ENCODE data around the gene PLXNA2.

PLXNA2 gene

DNA sequence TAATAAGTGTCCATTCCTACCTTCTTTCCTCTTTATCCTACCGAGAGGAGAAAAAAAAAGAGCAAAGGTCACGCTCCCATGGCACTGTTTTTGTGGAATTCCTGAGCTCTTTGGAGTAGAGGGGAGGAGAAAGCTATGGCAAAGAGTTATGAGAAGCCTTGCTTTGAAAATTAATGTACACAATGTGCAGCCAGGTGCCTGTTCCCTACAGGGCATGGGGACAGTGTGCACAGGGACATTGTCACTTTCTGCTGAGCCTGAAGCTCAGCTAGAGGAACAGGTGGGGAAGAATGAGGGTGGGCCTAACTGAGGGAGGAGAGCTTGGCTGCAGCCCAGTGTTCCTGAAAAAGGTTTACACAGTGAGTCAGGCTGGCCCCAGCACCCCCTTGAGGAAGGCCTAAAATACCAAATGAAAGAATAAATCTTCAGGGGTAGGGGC, 66.1 kb downstream of the PLXNA2 start:
- no peak for DNase-seq (ENCODE audit: low spot score)

DNA sequence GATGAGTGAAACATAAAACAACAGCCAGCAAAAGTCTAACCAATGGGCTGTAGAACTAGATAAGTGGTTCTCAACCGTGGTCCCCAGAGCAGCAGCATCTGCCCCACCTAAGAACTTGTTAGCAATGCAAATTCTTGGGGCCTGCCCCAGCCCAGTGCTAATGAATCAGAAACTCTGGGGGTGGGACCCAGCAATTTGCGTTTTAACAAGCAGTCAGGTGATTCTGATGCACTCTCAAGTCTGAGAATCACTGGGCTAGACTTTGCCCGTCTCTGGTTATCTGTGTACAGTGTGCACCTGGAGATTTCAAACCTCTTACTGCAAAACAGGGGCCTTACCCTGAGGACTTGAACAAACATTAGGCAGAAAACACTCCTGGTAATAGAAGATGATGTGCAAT, 66.5 kb downstream of the PLXNA2 start:
- DNase-seq (ENCODE audit: low spot score) = no peak

DNA sequence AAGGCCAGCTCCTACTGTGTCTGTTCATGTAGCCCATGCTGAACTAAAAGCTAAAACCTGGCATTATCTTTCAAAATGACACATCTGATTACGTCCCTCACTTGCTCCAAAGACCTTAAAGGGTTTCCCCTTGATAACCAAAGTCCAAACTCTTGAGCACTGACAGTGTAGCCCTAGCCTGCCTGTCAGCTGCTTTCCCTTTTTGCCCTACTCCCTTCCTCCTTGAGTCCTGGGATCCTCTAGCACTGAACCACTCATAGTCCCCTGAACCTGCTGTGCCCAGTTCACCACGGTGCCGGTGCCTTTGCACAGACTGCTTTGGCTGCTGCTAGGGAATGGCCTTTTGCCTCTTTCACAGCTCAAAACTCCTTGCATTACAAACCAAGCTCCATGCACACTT, 67.5 kb downstream of the PLXNA2 start:
- DNase-seq (ENCODE audit: low spot score) = no peak

DNA sequence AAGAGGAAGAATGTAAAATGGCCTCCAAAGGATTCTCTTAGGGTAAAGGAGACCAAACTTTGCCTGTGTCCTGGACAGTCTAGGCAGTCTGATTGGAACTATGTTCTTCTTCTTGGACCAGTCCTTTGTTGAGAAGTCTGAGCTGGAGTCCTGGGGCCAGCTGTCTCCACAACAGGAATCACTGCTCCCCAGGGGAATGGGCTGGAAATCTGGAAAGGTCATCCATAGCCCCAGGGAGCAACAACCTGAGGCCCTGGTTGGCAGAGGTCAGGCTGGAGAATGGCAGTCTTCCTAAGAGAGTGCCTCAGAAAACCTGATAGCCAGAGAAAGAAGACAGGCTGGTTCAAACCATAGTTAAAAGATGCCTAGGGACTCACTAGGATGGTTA, 68.7 kb downstream of the PLXNA2 start:
- DNase-seq (ENCODE audit: low spot score) = no peak

DNA sequence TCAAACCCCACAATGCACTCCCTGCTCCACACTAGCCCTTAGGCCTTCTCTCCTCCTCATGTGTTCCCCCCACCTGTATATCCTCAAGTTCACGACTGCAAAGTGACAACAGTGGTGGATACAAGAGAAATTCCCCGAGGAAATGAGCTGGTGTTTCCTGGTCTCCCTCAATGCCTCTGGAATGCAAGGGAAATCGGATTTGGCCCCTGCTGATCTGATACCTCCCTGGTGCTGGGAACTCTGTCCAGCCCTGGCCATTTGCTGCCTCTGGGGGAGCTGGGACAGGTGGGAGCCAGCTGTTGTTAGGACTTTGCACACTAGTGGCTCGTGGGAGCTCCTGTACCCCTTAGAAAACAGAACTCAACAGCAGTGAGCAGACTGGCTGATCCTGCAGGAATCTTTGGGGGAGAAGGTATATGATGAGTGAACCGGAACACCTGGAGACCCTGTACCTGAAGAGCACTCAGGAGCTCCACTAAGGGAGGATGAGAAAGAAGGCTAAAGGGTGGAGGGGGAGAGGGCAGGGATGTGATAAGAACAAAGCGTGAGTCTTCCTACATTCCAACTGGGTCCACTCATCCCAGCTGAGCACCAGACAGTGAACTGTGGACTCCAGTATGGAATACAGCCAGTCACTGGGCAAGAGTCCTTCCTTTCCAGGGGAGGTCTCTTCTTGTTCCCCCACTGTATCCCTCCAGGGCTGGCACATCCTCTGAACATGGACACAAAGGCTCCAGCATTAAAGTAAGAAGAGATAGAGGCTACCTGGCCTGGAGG, 69.3 kb downstream of the PLXNA2 start:
- DNase-seq (ENCODE audit: low spot score) = peak; percentile 28

DNA sequence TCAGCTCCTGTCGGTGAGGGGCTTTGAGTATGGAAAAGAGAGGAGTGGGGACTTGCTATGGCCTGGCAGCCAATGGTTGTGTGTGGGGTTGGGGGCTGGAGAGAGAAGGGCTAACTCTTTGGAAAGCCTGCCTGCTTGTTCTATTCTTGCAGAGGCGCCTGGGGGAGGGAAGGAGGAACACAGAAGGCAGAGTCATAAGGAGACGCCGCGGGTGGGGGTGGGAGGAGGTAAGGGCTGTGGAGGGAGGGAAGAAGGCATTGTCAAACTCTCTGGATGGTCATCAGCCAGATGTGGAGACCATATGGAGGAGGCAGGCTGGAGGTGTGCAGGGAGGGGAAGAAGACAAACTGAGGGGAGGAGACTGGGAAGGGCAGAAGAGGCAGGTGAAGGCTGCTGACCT, 70.0 kb downstream of the PLXNA2 start:
- DNase-seq (ENCODE audit: low spot score) = no peak

DNA sequence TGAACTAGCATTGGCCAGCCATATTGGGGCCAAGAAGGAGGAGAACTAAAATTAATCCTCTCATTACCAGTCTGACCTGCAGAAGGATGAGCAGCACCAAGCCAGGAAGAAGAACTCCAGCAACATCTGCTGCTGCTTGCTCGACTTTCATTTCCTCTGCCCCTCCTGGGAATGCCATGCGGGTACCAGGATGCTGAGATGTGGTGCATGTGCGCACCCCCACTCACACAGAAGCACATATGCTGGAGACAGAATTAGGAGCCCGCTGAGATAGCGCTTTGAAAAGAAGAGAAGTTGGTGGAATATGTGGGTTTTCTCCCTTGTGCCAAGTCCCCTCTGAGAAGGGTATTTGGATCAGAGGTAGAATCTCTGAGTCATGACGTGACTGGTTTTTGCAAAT, 70.4 kb downstream of the PLXNA2 start:
- no peak for DNase-seq (ENCODE audit: low spot score)

DNA sequence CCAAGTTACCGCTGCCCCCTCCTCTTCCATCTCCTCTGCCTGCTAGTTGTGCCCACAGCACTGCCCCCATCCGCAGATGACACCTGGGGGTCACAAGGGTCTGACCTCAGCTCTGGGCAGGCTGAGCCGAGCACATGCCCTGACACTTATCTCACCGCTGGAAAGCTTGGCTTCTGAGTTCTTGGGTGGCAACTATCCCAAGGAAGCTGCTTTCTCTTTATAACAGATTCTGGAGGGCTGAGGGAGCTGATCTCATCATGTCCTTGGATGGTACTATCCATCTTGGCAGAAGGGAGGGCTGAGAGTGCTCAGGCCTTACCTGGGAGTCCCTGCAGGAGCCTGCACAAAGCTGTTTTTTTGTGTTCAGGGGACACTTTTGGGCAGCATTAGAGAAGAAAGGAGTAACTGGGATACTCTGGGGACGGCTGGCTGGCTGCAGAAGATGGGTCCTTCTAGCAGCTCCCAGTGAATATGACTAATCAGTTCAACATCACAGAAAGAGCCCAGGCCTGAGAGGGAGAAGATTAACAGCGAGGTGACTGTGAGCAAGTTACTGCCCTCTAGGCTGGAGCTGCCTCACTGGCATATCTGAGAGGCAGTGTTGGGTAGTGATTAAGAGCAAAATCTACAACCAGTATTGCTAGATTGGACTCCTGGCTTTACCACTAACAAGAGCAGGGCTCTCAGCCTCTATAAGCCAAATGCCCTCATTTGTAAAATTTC, 71.6 kb downstream of the PLXNA2 start:
- DNase-seq (ENCODE audit: low spot score) = no peak

DNA sequence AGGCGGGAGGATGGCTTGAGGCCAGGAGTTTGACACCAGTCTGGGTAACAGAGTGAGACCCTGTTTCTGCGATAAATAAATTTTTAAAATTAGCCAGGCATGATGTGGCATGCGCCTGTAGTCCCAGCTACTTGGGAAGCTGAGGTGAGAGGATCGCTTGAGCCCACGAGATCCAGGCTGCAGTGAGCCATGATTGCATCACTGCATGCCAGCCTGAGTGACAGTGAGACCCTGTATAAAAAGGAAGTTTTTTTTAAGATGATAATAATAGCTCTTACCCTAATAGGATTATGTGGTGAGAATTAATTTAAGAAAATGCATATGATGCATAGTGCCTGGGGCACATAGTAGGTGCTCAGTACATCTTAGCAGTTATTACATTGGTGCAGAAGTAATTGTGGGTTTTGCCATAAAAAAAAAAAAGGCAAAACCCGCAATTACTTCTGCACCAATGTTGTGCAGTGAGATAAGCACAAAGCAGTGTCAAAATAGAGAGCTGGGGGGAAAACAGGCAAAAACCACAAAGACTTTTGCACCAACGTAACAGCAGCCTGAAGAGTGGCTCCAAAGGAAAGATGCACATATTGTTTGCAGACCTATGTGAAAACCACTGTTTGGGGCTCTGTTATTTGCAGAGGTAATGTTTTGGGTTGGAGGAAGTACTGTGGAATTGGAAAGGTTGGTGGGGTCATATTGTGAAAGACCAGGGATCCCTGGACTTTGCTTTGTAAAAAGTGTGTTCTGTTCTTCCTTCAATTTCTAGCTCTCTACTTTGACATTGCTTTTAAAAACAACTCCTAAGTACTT, 72.4 kb downstream of the PLXNA2 start:
- DNase-seq (ENCODE audit: low spot score) = no peak

DNA sequence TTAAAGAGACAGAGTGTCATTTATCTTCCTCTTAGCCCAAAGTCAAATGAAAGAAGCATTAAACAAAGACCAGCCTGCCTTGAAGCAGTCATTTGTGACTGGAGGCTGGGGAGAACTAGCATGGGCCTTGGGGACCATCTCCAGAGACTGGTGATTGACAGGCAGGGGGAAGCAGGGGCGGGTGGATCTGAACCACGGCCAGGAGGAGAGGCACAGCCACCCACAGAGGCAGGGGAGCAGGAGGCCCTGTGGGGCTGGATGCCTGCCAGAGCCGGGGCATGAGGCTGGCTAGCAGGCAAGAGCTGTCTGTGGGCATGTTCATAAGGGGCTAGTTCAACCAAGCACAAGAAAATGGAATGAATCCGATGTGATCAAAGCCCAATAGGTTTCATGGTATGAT, 73.9 kb downstream of the PLXNA2 start:
- no peak for DNase-seq (ENCODE audit: low spot score)

DNA sequence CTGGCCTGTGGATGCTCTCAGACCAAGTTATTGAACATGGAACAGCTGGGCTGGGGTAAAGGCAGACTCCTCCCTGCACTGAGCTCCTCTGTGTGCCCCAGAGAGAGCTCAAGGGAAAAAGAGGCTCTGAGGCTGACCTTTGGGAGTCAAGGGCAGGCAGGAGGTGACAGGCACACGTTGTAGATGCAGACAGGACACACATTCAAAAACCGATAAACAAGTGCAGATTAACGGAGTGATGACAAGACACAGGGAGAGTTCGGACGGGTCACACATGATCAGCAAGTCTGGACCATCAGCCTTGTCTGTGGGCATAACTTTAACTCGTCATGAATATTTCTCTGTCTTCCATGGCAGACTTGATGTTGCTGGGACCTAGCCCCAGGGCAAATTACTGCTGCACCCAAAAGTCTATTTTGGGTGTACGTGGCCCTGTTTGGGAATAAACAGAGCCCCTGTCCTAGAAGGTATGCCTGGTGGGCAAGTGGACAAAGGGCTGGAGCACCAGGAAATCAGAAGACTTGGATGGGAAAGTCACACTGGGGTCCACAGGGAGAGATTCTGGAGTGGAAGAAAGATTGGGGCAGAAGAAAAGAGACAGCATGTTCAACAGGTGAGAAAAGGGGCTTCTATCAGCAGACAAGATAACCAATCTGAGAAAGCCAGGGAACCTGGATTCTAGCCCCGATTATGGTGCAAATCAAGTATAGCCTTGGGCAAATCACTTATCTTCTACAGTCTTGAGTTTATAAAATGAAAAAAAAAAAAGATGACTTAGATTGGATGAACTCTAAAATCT, 74.9 kb downstream of the PLXNA2 start:
- DNase-seq (ENCODE audit: low spot score) = no peak

DNA sequence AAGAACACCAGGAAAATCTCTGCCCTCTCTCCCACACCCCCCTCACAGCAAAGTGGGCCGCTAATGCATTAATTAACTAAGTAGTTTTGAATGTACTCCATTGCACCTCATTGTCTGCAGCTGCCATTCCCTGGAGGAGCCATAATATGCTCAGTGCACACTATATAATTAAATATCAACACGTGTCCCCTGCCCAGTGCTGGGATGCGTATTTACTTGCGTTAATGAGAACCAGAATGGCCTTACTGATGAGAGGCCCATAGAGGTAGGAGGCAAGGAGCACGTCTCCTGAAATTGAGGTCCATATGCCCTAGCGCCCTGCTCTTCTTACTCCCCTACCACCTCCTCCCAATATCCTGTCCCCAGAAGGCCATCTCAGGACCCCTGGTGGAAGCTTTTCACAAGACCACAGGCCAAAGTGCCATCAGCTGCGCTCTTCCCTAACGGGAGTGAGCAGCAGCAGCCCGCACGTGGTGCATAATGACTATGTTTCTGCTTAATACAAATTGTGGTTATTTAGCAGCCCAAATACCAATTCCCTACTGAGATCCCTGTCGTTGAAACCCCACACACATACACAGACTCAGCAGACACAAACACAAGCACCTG, 76.8 kb downstream of the PLXNA2 start:
- DNase-seq (ENCODE audit: low spot score) = no peak

DNA sequence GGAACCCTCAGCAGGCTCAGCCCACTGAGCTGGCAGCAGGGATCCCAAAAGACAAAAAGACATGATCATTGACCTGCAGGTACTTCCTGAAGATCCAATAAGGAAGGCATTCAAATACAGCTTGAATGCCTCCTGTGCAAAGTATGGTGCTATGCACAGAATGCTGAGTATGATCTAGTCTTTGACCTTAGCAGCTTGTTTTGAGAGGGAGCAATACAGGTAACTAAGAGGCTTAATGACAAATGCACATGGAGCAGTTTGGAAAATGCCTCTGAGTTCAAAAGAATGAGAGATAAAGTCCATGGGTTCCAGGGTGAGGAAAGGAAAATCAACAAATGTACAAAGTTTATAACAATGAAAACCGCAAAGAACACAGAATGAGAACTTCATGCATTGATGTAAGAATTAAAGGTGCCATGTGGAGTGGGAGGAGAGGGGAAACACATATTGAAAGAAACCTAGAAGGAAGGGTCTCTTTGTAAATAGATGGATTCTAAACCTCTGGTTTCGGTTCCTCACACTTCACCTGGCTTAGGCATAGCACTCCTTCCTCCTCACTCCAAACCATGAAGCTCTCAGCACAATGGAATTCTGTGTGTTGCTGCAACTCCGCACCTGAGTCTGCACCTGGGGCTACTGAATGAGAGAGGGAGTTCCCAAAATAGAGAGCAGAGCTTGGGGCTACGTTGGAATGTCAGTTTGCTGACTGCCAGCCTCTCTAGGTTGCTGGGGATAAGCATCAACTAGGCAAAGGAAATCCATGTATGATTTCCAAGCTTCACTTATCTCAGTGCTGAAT, 77.6 kb downstream of the PLXNA2 start:
- DNase-seq (ENCODE audit: low spot score) = no peak

DNA sequence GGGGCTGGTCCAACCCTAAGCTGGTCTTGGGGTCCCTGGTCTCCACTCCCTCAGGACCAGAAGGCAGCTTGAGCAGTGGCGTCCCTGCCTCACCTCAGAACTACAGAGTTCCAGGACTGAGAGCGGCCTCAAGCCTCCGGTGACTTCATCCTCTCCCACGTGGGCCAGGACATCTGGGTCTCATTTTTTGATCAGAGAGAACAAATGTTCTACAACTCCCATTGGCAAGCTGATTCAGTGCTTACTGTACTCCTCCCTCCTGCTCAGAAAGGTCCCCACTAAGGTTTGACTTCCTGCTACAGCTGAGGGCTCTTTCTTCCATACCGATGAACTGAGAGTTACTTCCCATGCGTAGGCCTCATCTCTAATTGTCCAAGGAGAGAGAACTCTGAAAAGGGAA, 78.5 kb downstream of the PLXNA2 start:
- no peak for DNase-seq (ENCODE audit: low spot score)

DNA sequence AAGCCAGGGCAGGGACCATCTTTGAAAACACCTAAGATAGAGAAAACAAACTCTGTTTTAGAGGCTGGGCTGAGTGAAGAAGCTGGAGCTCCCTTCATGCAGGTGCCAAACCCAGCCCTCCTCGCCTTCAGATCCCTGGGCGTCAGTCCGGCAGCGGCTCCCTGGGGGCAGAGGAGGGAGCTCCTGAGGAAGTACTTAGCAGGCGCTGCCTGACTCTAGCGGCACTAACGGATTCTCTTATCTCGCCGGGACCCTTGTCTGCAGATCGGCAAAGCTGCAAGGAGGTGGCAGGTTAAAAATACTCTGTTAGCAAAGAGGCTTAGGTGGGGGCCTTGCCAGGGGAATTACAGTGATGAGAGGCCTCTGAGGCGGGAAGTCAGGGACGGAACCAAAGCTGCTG, 79.6 kb downstream of the PLXNA2 start:
- DNase-seq (ENCODE audit: low spot score) = no peak

DNA sequence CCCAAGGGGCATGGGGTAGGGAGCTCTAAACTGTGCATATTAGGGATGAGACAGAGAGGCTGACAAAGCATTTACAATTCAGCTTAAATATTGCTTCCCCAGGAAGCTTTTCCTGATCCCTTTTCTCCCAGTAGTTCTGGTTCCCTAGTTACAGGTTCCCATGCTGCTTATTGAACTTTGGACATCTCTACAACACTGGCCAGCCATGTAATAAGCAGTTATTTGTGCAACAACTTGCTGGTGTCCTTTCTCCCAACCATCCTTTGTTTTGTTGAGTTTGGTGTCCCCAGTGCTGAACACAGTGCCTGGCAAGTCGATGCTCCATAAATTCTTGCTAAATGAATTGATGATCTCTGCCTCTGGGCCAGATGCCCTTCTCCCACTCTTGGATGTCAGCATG, 80.6 kb downstream of the PLXNA2 start:
- no peak for DNase-seq (ENCODE audit: low spot score)

DNA sequence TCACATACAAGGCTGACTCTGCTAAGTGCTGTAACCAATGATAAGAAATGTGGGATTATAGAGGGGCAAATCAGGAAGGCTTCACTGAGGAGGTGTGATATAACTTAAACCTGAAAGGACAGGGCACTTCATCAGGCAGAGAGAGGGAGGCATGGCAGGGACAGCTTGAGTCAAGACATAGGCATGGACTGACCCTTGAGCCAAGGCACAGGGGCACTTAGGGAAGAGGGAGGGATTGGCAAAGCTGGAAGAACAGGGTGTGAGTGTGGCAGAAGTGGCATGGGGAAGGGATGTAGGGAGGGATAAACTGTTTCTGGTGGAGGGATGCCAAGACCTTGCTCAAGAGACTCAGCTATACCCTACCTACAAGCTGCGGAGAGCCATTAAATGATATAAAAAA, 81.3 kb downstream of the PLXNA2 start:
- DNase-seq (ENCODE audit: low spot score) = no peak

DNA sequence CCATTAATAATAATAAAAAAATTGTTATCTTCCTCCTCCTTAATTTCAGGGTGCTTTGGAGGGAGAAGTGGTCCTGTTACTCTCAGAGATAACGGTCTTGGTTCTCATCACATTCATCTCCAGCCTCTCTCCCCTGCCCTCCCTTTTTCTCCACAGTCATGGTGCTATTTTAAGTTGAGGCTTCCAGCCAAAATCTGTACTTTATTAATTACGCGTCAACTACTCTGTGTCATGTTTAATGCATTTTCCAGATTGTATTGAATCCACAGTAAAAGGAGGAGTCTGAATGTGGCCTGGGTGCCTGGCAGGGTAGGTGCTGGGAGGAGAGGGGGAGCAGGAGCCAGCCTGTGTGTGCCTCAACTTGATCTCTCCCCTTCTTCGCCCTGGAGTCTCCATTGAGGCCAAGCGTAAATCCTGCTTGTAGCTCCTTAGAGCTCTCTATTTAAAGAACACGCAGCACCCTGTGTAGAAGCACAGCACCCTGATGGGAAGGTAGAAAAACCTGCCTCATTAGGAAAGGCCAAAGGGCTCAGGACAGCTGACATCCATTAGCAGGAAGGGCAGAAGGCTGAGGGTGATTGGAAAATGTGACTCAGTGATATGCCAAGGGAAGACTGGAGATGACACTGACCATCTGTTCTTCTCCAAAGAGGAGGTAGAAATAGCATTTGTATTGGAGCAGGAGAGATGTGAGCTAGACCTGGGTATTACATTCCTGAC, 82.4 kb downstream of the PLXNA2 start:
- DNase-seq (ENCODE audit: low spot score) = no peak

DNA sequence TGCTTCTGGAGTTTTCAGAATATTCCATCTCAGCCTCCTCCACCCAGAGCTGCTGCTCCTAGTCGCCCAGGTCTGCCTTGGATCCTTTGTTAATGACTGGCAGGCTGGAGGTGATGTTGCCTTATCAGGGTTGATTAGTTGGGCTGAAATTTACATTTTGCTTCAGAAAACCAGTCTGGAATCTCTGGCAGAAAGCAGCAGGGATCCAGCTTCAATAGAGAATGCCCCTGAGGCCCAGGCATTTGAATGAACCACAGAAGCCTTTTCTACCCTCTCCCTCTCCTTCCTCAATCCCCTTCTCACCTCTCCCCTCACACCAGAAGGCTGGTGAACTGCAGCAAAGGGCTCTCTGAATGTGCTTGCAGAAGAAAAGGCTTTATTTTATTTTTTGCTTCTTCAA, 83.2 kb downstream of the PLXNA2 start:
- no peak for DNase-seq (ENCODE audit: low spot score)

DNA sequence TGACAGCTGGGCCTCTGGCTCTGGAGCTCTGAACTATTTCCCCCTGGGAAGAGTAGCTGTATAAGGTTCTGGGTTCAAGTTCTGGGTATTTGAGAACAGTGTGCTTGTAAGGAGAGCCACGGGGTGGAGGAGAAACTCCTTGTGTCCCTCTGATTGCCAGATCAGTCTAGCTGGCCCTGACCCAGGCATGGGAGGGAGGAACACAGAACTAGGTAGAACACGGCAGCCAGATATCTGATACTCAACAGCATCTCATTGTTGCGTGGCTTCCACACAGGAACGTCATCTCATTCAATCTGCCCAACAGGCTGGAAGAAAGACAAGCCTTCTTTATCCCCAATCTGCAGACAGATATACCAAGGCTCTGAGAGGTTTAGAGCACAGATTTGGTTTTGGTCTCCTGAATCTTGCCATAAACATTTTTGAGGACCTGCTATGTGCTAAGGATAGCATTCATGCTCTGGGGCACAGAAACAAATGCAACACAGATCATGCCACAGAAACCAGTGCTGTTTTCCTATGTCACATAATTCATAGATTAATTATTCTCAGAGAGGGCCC, 83.8 kb downstream of the PLXNA2 start:
- no peak for DNase-seq (ENCODE audit: low spot score)

Measured in kidney capillary endothelial cell (primary cell).